Testis (tissue), 3 donors: Measurements from ENCODE around the gene ASB4. TPM values are rescaled to one million over a fixed set of nuclear protein-coding genes. Genes with fewer than 3 reads are reported as not detected.

ENCODE experiments used
- DNase-seq: peaks from one replicate; pipeline ENCODE4 v3.0.0-alpha.2; 2019
- H3K27ac ChIP-seq, 2 donors: fragments of 200-600 bp; sonication (generic); one replicate each; pipeline ENCODE4 v1.5.1; 2019
- H3K27me3 ChIP-seq: fragments of 200-600 bp; sonication (generic); one replicate; pipeline ENCODE4 v1.5.1; 2019
- H3K36me3 ChIP-seq: fragments of 200-600 bp; sonication (generic); one replicate; pipeline ENCODE4 v1.5.1; 2017; ENCODE audit warnings: low read depth; ENCODE audit errors: missing control alignments
- H3K4me1 ChIP-seq: fragments of 200-600 bp; sonication (generic); one replicate; pipeline ENCODE4 v1.5.1; 2019
- H3K4me3 ChIP-seq, 2 donors: fragments of 200-600 bp; sonication (generic); one replicate each; pipeline ENCODE4 v1.5.1; 2017 to 2019
- H3K9me3 ChIP-seq: fragments of 200-600 bp; sonication (generic); one replicate; pipeline ENCODE4 v1.5.1; 2017
- POLR2A ChIP-seq: fragments of 450-650 bp; IDR thresholded peaks from one replicate; pipeline ENCODE4 v1.6.1; 2017; ENCODE audit warnings: antibody characterized with exemption, mild to moderate bottlenecking, moderate library complexity
- WGBS, 2 donors: methylation state at CpG; one replicate each; pipeline ENCODE4 v1.1.5; 2018; 5-methylcytosine and 5-hydroxymethylcytosine counted together
- intact Hi-C: fragments of 100-400 bp; cut with DNase I; formaldehyde crosslinking; loops from one replicate; pipeline ENCODE4 v1.15.1; 2023; ENCODE audit warnings: low total_unique reads
- polyA plus RNA-seq: library from polyadenylated mRNA; stranded (reverse); fragments of 350-450 nt; fragmentation: Illumina TruSeq; extraction: RNeasy Lipid Tissue Mini Kit (QIAGEN cat#74804); gene quantifications from one replicate; pipeline ENCODE4 v1.2.3, GENCODE V29; 2014; ENCODE audit warnings: low read depth, low replicate concordance; ENCODE audit not compliant: insufficient read depth
- total RNA-seq, 2 donors: library from RNA; depleted of rRNA; stranded (reverse); fragments of >200 nt; gene quantifications; one replicate each; pipeline ENCODE4 v1.2.3, GENCODE V29; 2016
- TF ChIP-seq, protein P1 (sequence below), 3 experiments: fragments of 450-650 bp in 2 of 3; fragments of 200-600 bp in 1 of 3; sonication (generic) in 1 of 3; IDR thresholded peaks; one replicate each; pipeline ENCODE4 v1.5.1; 2016 to 2019; ENCODE audit warnings: antibody characterized with exemption in 3 of 3, mild to moderate bottlenecking in 2 of 3, moderate library complexity in 1 of 3

The ASB4 gene
- total and polyA plus RNA-seq, 3 donors from 2014 or later = 0.12 to 1.9 (median 1.0) TPM

DNA sequence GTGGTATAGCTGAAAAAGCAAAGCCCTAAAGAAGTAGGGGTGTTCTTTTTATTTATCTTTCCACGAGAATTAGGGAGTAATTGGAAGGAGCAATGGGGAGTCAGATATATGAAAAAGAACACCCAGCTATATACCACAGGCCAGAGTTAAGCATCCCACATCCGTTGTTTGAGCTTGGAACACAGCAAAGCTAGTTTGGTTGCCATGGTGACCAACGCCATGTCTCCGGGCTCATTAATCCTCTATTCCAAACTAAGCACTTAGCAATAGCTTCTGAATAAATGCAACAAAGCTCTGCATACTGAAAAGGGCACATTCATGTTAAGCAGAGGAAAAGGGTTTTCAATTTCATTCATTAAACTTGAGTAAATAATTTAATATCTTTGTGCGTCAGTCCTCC, 23.5 kb downstream of the ASB4 start:
- Histone ChIP-seq H3K27ac (no peak overlapping the region), H3K27me3 (no peaks in the 10 kb centered on the region)
- TF ChIP-seq, protein P1, sequence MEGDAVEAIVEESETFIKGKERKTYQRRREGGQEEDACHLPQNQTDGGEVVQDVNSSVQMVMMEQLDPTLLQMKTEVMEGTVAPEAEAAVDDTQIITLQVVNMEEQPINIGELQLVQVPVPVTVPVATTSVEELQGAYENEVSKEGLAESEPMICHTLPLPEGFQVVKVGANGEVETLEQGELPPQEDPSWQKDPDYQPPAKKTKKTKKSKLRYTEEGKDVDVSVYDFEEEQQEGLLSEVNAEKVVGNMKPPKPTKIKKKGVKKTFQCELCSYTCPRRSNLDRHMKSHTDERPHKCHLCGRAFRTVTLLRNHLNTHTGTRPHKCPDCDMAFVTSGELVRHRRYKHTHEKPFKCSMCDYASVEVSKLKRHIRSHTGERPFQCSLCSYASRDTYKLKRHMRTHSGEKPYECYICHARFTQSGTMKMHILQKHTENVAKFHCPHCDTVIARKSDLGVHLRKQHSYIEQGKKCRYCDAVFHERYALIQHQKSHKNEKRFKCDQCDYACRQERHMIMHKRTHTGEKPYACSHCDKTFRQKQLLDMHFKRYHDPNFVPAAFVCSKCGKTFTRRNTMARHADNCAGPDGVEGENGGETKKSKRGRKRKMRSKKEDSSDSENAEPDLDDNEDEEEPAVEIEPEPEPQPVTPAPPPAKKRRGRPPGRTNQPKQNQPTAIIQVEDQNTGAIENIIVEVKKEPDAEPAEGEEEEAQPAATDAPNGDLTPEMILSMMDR (IDR thresholded peaks at IDR 0.05) = no peak
- no peak for TF ChIP-seq POLR2A

DNA sequence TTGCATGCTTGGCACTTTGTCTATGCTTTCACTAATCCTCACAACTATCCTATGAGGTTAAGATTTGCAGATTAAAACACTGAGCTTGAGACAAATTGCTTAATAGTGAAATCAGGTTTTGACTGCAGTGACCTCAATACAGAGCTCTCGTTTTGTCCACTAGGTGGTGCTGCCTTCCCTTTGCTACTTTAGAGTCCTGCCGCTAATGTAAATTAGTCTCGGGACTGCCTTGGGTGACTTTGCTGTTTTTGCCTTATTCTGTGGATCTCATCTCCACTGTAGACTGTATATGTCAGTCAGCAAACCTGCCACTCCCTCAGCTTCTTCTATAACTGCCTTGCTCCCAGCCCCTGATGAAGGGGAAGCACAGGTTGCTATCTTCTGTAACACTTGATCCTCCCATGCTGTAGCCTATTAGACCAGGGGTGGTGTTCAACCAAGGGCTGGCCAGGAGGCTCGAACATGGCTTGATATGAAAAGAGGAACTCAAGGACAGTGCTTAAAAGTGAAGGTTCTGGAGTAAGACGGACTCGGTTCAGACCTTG, 26.0 kb downstream of the ASB4 start:
- peak; percentile 93 for DNase-seq
- H3K36me3 ChIP-seq = no peaks in the 10 kb centered on the region
- H3K4me1 ChIP-seq = no peaks in the 10 kb centered on the region
- intact Hi-C loops = no loop called here
- H3K4me3 ChIP-seq = no peak overlapping the region
- WGBS, 2 donors = 15 to 22% methylated on average over 6 of the region's 6 CpGs
- H3K9me3 ChIP-seq = no peaks in the 10 kb centered on the region
- H3K27ac ChIP-seq = no peak overlapping the region
- TF ChIP-seq, protein P1 (IDR thresholded peaks at IDR 0.05) = peak; percentile 83 to 90 (median 86)
- TF ChIP-seq POLR2A = no peak
- no peaks in the 10 kb centered on the region for H3K27me3 ChIP-seq

More for the DNA sequence above, 23.5 kb downstream of the ASB4 start:
- WGBS, 2 donors = 48 to 54% methylated on average over 5 of the region's 5 CpGs
- H3K4me3 ChIP-seq = no peak overlapping the region
- no peaks in the 10 kb centered on the region for H3K4me1 ChIP-seq
- H3K9me3 ChIP-seq = no peaks in the 10 kb centered on the region
- intact Hi-C loops = no loop called here
- DNase-seq = no peak
- no peaks in the 10 kb centered on the region for H3K36me3 ChIP-seq

DNA sequence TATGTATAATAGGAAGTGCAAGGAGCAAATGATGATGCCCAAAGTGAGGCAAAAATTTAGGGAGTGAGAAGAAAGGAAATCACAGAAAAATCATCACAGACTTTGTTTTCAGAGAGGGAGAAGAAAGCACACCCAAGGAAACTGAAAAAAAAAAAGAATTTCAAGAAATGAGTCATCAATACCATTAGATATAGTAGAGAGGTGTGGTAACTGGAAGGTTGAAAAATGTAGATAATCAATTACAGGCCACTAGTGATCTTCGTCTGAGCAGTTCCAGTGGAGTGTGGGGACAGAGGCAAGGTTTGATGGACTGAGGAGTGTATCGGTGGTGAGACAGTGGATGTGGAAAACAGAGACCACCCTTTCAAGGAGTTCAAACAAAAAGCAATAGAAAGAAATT, 31.7 kb downstream of the ASB4 start:
- Histone ChIP-seq H3K36me3 (no peaks in the 10 kb centered on the region), H3K9me3 (no peaks in the 10 kb centered on the region), H3K4me3 (no peak overlapping the region), H3K4me1 (no peaks in the 10 kb centered on the region), H3K27ac (no peak overlapping the region), H3K27me3 (no peaks in the 10 kb centered on the region)
- no peak for DNase-seq
- intact Hi-C loops = no loop called here
- 93 to 95% methylated on average over 2 of the region's 2 CpGs for WGBS, 2 donors
- no peak for TF ChIP-seq POLR2A
- TF ChIP-seq, protein P1 (IDR thresholded peaks at IDR 0.05) = no peak

DNA sequence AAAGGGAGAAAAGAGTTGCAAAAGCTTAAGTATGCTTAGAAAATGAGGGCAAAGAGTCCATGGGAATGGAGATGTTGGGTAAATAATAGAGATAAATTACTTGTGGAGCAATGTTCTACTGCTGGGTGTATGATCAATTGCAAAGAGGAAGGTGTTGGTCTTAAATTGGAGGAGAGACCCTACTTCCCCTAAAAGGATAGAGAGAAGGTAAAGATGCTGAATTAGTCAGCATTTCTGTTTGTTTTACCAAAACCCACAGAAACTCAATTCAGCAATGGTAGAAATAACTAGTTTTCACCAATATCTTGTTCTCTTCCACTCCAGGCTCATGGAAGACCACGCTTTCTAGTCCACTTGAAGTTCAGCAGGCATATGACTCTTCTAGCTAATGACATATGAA, 32.1 kb downstream of the ASB4 start:
- whole genome bisulfite sequencing, 2 donors = 93 to 100% methylated on average over 1 of the region's 1 CpG
- DNase-seq = no peak
- no peak overlapping the region for H3K4me3 ChIP-seq
- H3K27me3 ChIP-seq = no peaks in the 10 kb centered on the region
- H3K4me1 ChIP-seq = no peaks in the 10 kb centered on the region
- H3K36me3 ChIP-seq = no peaks in the 10 kb centered on the region
- no peak for TF ChIP-seq POLR2A
- TF ChIP-seq, protein P1 (IDR thresholded peaks at IDR 0.05) = no peak
- H3K9me3 ChIP-seq = no peaks in the 10 kb centered on the region
- no peak overlapping the region for H3K27ac ChIP-seq
- intact Hi-C loops = no loop called here

DNA sequence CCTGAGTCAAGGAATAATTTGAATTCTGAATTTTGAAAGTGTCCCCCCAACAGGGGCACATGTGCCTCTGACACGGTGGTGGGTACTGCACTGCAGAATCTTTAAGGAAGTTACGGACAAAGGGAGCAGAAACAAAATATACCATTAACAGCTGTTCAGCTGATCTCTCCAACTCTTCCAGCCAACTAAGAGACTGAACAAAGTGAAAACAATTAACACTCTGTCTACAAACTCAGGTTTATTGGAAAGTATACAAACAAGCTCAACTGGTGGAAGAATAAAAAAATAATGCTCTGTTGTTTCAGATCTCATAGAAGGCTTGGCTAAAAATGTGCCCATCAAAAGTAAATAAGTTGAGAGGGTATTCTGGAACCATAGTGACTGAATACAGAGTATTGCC, 34.4 kb downstream of the ASB4 start:
- Histone ChIP-seq H3K27ac (no peak overlapping the region), H3K4me3 (no peak overlapping the region), H3K36me3 (no peaks in the 10 kb centered on the region), H3K9me3 (no peaks in the 10 kb centered on the region), H3K27me3 (no peaks in the 10 kb centered on the region), H3K4me1 (no peaks in the 10 kb centered on the region)
- intact Hi-C loops = no loop called here
- no peak for DNase-seq
- WGBS, 2 donors = 84% methylated on average over 2 of the region's 2 CpGs
- TF ChIP-seq, protein P1 (IDR thresholded peaks at IDR 0.05) = no peak
- TF ChIP-seq POLR2A = no peak
